Epithelial cell of proximal tubule (primary cell): ENCODE measurements around the gene DISP3. TPM values are rescaled to one million over a fixed set of nuclear protein-coding genes. Genes with fewer than 3 reads are reported as not detected.

ENCODE experiments used
- DNase-seq: peaks from one replicate; pipeline ENCODE4 v3.0.0-alpha.2; 2011; ENCODE audit warnings: low read depth
- H3K4me3 ChIP-seq: 2 replicates; pipeline ENCODE4 v1.5.1; 2011; ENCODE audit warnings: low read depth, mild to moderate bottlenecking, low read length
- CTCF ChIP-seq: conservative IDR thresholded peaks from 2 replicates; pipeline ENCODE4 v1.5.1; 2012; ENCODE audit warnings: low read depth, mild to moderate bottlenecking, low read length
- total RNA-seq: library from RNA; depleted of rRNA; stranded (reverse); fragments of >200 nt; gene quantifications from 2 replicates; pipeline ENCODE4 v1.2.3, GENCODE V29; 2015

DISP3 gene
- total RNA-seq, 1 donor from 2014 or later, result 0.29 TPM

DNA sequence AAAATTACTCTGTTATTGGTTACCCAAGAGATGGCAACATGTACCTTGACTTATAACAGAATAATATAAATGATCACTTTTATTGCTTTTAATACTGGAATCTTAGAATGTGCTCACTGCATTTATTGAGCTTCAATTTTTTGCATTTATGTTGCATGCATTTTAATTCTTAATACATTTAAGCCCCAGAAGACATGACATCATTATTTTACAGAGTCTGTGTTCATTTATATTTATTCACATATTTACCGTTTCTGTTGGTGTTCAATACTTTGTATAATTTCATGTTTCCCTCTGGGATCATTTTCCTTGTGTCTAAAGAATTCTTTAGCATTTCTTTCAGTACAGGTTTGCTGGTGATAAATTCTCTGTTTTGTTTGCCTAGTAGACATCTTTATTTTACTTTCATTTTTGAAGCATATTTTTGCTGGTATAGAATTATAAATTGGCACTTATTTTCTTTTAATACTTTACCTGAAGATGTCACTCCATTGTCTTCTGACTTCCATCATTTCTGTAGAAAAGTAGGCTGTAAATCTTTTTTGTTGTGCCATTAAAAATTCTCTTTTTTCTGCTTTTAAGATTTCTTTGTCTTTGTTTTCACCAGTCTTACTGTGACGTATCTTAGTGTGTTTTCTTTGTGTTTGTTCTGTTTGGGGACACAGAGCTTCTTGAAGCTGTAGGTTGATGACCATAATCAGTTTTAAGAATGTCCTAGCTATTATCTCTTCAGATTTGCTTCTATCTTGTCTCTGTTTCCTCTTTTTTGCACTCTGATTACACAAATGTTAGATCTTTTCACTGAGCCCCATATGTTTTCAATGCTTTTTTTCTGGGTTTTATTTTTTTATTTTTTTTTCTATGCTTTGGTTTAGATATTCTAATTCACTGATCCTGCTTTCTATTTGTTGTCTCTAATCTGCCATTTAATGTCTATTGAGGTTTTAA lies 26.9 kb downstream of the DISP3 start:
- no peak for TF ChIP-seq CTCF
- no peak overlapping the region for H3K4me3 ChIP-seq
- no peak for DNase-seq

- TF ChIP-seq CTCF, result no peak
- no peak overlapping the region for H3K4me3 ChIP-seq
- DNase-seq, result no peak
Observed at GRCh38 chr1:11507309-11507708, 28.4 kb downstream of the DISP3 start.

DNA sequence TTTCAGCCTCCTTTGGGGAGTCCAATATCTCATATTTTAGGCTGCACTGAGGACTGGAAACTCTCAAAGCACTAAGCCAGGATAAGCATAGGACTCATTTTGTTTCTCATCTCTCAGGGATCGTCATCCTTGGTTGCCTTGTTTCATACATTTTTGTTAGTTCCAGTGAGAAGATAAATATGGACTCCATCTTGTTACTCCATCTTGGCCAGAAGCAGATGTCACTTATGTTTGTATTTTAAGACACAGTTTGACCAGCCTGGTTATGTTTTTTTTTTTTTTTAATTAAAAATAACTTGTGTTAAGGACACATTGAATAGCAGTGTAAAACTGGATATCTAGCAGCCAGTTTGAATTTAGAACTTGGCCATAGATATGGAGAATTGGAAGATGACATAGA lies 34.7 kb downstream of the DISP3 start:
- H3K4me3 ChIP-seq, result no peak overlapping the region
- TF ChIP-seq CTCF, result no peak
- DNase-seq, result no peak

- DNase-seq, result no peak
- no peak overlapping the region for H3K4me3 ChIP-seq
- TF ChIP-seq CTCF, result no peak
Observed at GRCh38 chr1:11514366-11514765, 35.4 kb downstream of the DISP3 start.

GRCh38 chr1:11515368-11516300 lies 36.7 kb downstream of the DISP3 start:
- H3K4me3 ChIP-seq, result no peak overlapping the region
- DNase-seq, result no peak
- no peak for TF ChIP-seq CTCF

- no peak for TF ChIP-seq CTCF
- no peak overlapping the region for H3K4me3 ChIP-seq
- DNase-seq, result no peak
Observed at GRCh38 chr1:11516961-11517635, 38.1 kb downstream of the DISP3 start.
